ENCODE data around the gene DAGLB. TPM values are rescaled to one million over a fixed set of nuclear protein-coding genes. Genes with fewer than 3 reads are reported as not detected.

Gene DAGLB
- total RNA-seq, 1 donor from 2014 or later = 27.0 TPM

DNA sequence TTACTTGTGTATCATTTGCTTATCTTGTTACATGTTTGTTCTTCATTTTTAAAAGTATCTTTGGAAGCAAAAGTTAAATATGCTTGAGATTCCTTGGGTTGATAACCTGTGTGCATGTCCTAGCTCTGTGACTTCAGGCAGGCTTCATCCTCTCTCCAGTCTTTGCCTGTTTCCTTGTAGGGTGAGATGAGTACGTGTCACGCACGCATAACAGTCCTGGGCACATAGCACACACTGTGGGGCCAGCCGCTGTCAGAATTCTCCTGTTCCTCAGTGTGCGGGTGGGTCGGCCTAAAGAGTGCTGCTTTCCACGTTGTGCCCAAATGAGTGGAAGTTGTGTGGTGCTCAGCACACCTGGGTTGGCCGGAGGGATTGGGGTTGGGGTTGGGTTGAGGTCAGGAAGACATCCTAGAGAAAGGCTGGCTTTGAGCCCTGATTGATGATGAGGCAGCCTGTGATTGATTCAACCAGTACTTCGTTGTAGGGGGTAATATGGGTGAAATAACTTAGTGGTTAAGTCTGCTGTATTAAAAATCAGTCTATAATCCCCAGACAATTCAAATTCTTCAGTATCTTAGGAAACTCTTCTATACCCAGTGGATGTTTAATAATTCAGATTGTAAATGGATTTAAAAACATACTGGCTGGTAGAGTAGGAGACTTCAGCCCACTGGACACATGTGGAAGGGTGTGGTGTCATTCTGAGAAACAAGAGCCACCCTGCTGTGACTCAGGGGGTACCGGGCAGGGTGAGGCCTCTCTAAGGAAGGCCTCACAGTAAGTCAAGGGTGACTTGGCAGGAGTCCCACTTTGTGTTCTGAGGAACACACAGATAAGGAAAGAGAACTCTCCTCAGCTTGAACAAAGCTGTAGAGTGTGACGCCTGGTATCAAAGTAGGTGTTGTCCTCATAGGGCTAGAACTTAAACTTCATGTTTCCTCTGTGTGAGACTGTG, 54.8 kb downstream of the DAGLB start:
- no peaks in the 10 kb centered on the region for H3K27me3 Mint-ChIP-seq
- H3K9me3 Mint-ChIP-seq = no peaks in the 10 kb centered on the region
- peak overlapping the region; percentile 95 for H3K27ac Mint-ChIP-seq
- H3K4me1 Mint-ChIP-seq (ENCODE audit: unreplicated experiment) = peaks cover 23% of the 10 kb centered on the region
- H3K36me3 Mint-ChIP-seq = peaks cover 46% of the 10 kb centered on the region
- peak overlapping the region; percentile 36 for H3K4me3 Mint-ChIP-seq
- no peak for DNase-seq (ENCODE audit: extremely low spot score, unreplicated experiment)
- TF ChIP-seq, protein P1, sequence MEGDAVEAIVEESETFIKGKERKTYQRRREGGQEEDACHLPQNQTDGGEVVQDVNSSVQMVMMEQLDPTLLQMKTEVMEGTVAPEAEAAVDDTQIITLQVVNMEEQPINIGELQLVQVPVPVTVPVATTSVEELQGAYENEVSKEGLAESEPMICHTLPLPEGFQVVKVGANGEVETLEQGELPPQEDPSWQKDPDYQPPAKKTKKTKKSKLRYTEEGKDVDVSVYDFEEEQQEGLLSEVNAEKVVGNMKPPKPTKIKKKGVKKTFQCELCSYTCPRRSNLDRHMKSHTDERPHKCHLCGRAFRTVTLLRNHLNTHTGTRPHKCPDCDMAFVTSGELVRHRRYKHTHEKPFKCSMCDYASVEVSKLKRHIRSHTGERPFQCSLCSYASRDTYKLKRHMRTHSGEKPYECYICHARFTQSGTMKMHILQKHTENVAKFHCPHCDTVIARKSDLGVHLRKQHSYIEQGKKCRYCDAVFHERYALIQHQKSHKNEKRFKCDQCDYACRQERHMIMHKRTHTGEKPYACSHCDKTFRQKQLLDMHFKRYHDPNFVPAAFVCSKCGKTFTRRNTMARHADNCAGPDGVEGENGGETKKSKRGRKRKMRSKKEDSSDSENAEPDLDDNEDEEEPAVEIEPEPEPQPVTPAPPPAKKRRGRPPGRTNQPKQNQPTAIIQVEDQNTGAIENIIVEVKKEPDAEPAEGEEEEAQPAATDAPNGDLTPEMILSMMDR (conservative IDR thresholded peaks at IDR 0.05) = no peak

DNA sequence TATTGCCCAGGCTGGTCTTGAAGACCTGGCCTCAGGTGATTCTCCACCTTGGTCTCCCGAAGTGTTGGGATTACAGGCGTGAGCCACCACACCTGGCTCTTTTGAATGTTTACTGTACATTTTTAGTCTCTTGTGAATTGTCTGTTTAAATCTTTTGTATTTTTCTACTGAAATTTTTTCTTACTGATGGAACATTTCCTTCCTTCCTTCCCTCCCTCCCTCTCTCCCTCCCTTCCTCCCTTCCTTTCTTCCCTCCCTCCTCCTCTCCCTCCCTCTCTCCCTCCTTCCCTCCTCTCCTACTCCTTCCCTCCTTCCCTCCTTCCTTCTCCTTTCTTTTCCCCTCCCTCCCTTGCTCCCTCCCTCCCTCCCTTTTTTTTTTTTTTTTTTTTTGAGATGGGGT, 58.0 kb downstream of the DAGLB start:
- Mint-ChIP-seq H3K27me3 (no peaks in the 10 kb centered on the region), H3K36me3 (peaks cover 52% of the 10 kb centered on the region), H3K4me3 (no peak overlapping the region), H3K9me3 (no peaks in the 10 kb centered on the region), H3K27ac (no peak overlapping the region), H3K4me1 (ENCODE audit: unreplicated experiment) (peaks cover 31% of the 10 kb centered on the region)
- TF ChIP-seq, protein P1 (conservative IDR thresholded peaks at IDR 0.05) = no peak
- DNase-seq (ENCODE audit: extremely low spot score, unreplicated experiment) = no peak

- peaks cover 37% of the 10 kb centered on the region for H3K36me3 Mint-ChIP-seq
- H3K9me3 Mint-ChIP-seq = no peaks in the 10 kb centered on the region
- H3K27me3 Mint-ChIP-seq = no peaks in the 10 kb centered on the region
- peak overlapping the region; percentile 80 for H3K27ac Mint-ChIP-seq
- peaks cover 18% of the 10 kb centered on the region for H3K4me1 Mint-ChIP-seq (ENCODE audit: unreplicated experiment)
- TF ChIP-seq, protein P1 (conservative IDR thresholded peaks at IDR 0.05) = no peak
- no peak overlapping the region for H3K4me3 Mint-ChIP-seq
- no peak for DNase-seq (ENCODE audit: extremely low spot score, unreplicated experiment)
Measured at GRCh38 chr7:6387734-6388294, 59.9 kb downstream of the DAGLB start.

DNA sequence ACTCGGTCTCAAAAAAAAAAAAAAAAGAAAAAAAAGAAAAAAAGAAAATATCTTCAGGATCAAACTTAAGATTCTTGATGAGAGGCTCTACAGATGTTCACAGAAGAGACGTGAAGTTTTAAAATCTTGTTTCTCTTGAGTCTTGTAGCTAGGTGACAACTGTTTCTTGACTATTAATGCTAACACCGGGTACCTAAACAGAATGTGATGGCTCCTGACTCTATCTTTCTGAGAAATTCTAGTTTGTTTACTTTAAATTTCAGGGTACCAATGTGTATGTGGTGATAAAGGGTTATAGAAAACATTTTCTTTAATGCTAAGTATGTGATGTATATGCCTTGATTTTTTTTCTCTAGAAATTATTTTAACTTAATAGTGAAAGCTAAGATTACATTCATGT, 61.0 kb downstream of the DAGLB start:
- Mint-ChIP-seq H3K36me3 (peaks cover 31% of the 10 kb centered on the region), H3K4me1 (ENCODE audit: unreplicated experiment) (peaks cover 18% of the 10 kb centered on the region), H3K9me3 (no peaks in the 10 kb centered on the region), H3K27ac (peak overlapping the region; percentile 80), H3K4me3 (no peak overlapping the region), H3K27me3 (no peaks in the 10 kb centered on the region)
- TF ChIP-seq, protein P1 (conservative IDR thresholded peaks at IDR 0.05) = no peak
- no peak for DNase-seq (ENCODE audit: extremely low spot score, unreplicated experiment)

GRCh38 chr7:6385909-6386560, 61.7 kb downstream of the DAGLB start:
- Mint-ChIP-seq H3K4me3 (peak overlapping the region; percentile 46), H3K27ac (peak overlapping the region; percentile 94), H3K9me3 (no peaks in the 10 kb centered on the region), H3K27me3 (no peaks in the 10 kb centered on the region), H3K4me1 (ENCODE audit: unreplicated experiment) (peaks cover 20% of the 10 kb centered on the region), H3K36me3 (peaks cover 25% of the 10 kb centered on the region)
- TF ChIP-seq, protein P1 (conservative IDR thresholded peaks at IDR 0.05) = no peak
- no peak for DNase-seq (ENCODE audit: extremely low spot score, unreplicated experiment)

All from type B pancreatic cell (in vitro differentiated cells).